GM19468 (cell line): ENCODE measurements around the gene TPX2.

ENCODE experiments used
- ATAC-seq: cut with Tn5 transposase; IDR thresholded peaks from one replicate; pipeline ENCODE4 v1.9.1; 2021; ENCODE audit warnings: mild to moderate bottlenecking, moderate library complexity, moderate number of reproducible peaks; ENCODE audit not compliant: unreplicated experiment; ENCODE audit errors: extremely low read depth

TPX2 gene

GRCh38 chr20:31843288-31843687 lies 104.2 kb downstream of the TPX2 start:
- ATAC-seq: no peak

GRCh38 chr20:31843881-31844280 lies 104.8 kb downstream of the TPX2 start:
- ATAC-seq: no peak

GRCh38 chr20:31844737-31845299 lies 105.7 kb downstream of the TPX2 start:
- no peak for ATAC-seq

GRCh38 chr20:31845300-31845863 lies 106.3 kb downstream of the TPX2 start, which contains the start of gene FOXS1:
FOXS1 (minus strand) TSS chr20:31845604; CDS start chr20:31845542, 62 bp downstream.
- ATAC-seq: no peak

- no peak for ATAC-seq
Measured at GRCh38 chr20:31846793-31847138, 107.7 kb downstream of the TPX2 start.

- no peak for ATAC-seq
Measured at GRCh38 chr20:31848088-31848999, 109.3 kb downstream of the TPX2 start.

GRCh38 chr20:31849306-31849930 lies 110.3 kb downstream of the TPX2 start:
- ATAC-seq: no peak
